GM08714 (cell line): ENCODE data around the gene STX18.

Experiments
- H3K4me3 ChIP-seq: fragments of 200-500 bp; sonication (Bioruptor generic); 2 replicates; pipeline ENCODE4 v1.5.1; 2014; ENCODE audit warnings: mild to moderate bottlenecking, low read length, inconsistent platforms
- ZNF274 ChIP-seq: IDR thresholded peaks from 2 replicates; pipeline ENCODE4 v1.6.1; 2012; ENCODE audit warnings: mild to moderate bottlenecking, low read depth, low read length

STX18 gene

DNA sequence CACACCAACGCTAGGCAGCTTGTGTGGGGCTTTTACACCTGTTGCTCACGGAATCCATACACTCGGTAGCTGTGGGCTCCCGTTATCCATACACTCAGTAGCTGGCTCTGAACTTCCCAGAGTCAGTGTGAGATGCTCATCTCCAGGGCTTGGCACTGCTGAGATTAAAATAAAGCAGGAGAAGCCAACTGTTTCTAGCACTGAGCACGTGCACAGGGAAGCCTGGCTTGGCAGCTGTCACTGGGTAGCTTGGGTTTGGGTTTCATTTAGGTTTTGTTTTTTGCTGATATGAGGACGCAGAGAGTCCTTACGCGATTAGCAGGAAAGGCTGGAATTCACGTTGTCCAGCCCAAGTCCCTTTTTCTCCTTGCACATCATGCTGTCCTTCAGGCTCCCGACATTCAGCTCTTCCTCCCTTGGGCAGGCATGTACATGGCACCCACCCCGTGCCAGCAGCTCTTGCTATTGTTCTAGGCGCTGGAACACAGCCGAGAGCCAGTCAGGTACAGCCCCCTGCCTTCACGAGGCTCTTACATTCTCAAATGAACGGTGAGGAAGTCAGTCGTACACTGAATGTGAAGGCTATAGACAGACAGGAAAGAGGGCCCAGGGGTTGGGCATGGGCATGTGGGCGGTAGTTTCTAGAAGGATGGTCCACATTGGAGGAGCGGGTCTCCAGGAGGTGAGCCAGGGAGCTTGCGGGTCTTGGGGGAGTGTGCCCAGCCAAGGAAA, 129.0 kb downstream of the STX18 start:
- H3K4me3 ChIP-seq: no peak overlapping the region
- no peak for TF ChIP-seq ZNF274

DNA sequence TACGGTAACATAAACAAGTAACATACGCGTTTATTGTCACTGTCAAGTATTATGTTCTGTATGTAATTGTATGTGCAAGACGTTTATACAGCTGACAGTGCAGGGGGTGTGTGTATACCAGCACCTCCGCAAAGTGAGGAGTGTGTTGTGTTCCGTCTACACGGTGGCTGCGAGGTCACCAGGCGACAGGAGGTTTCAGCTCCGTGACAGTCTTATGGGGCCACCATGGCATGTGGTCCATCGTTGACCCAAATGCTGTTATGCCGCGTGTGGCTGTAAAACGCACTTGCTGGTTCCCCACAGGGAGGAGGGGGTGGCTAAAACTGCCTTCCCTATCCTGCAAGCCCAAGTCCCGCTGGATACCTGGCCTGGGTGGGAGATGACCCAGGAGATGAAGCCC, 129.9 kb downstream of the STX18 start:
- H3K4me3 ChIP-seq: no peak overlapping the region
- TF ChIP-seq ZNF274: no peak

DNA sequence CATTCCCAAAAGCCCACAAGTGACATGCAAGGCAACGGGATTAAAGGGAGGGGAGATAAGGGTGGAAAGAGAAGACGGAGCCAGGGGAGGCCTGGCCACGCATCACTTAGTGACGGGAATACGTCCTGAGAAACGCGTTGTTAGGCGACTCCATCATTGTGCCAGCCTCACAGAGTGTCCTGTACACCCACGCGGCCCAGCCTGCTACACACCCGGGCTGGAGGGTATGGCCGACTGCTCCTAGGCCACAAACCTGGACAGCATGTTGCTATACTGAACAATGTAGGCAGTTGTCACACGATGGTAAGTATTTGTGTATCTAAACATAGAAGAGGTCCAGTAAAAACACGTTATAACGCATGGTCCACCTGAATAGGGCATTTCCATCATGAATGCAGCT, 131.6 kb downstream of the STX18 start:
- no peak overlapping the region for H3K4me3 ChIP-seq
- TF ChIP-seq ZNF274: no peak

DNA sequence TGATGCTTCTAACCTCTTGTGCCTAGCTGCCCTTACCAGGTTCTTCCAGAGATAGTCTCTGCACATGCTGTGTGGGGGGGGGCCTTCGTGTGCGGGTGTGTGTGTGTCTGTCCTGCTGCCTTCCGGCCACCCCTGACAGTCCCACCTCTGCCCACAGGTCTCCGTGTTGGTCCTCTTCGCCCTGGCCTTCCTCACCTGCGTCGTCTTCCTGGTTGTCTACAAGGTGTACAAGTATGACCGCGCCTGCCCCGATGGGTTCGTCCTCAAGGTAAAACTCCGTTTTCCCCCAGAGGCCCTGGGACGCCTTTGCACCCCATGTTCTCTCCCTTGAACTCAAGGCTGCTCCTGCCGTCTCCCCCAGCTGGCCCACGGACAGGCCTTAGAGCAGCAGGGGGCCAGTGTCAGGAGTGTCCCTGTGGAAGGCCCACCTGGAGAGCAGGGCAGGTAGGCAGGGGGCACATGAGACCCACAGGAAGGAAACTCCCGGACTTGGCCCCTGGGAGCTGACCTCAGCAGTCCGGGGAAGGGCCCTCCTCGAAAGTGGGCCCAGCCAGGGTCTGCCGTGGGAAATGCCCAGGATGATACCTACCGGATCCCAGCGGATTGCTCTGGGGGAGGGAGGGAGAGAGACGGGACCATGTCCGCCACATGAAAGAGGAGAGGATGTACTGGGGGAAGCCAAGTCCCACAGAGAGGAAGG, 132.3 kb downstream of the STX18 start:
- H3K4me3 ChIP-seq: no peak overlapping the region
- TF ChIP-seq ZNF274: no peak

DNA sequence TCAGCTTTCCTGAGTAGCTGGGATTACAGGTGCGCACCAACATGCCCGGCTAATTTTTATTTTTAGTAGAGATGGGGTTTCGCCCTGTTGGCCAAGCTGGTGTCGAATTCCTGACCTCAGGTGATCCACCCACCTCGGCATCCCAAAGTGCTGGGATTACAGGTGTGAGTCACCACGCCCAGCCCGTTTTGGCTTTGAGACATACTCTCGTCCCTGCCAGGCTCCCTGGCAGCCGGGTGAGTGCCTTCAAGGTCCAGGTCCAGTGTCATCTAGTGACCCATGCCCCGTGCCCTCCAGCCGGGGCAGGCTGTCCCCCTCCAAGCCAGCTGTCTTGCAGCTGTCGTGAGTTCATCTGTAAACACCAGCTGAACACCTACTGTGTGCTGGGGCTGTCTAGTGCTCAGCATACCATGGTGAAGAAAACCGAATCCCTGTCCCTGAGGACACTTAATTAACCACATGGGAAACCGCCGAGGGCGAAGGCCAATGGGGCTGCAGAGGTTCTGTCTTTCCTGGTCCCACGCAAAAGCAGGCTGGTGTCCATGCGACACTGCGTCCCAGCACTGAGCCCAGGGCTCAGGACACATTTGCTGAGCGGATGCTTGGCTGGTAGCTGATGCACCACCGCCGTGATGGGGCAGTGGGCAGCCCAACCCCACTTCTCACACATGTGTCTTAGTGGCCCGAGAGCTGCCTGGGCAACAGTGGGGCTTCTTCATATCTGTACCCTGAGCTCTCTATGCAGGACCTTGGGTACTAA, 133.1 kb downstream of the STX18 start:
- TF ChIP-seq ZNF274: no peak
- H3K4me3 ChIP-seq: no peak overlapping the region

DNA sequence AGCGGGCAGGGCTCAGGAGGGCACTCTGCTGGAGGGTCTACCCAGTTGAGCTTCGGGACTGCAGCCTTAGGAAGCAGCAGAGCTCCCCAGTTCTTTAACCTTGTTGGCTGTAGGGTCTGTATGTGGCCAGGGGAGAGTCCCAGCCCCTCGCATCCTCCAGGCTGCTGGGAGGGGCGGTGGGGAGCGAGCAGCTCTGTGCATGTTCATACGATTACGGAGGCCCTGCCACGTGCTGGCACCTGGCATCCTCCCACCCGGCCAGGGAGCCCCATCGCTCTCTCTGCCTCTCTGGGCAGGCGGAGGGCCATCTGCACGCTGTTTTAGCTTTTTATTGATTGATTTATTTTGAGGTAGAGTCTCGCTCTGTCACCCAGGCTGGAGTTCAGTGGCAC, 133.7 kb downstream of the STX18 start:
- no peak for TF ChIP-seq ZNF274
- H3K4me3 ChIP-seq: no peak overlapping the region

DNA sequence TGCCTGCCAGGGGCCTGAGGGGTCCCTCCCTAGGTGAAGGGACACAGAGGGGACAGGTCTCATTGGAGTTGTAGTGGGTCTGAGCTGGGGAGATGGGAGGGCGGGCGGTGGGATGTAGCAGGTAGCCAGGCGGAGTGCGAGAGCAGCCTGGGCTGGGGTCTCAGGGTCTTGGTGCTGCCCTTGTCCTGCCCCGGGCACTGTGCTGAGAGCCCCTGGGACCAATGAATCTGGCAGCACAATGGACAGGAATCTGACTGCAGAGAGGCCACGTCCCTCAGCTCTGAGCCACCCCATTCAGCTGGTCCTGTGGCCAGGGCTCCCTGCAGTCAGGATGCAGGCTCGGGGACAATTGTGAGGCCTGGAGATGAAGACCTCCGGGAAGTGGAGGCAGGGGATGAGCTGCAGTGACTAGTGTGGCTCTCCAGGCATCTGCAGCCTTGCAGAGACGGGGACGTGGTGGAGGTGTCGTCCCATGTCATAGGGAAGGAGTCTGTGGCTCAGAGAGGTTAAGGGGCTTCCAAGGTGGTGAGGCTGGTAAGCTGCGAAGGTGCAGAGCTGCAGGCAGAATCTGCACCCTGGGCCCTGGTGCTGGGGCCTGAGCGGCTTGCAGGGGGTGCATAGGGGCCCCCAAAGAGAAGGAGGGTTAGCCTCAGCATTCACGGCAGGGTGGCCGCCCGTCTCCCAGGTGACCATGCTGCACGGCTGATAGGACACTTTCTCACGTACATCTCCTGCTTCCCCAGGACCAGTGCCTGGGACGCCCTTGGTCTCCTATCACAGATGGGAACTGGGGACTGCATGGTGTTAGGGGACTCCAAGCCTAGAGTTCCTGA, 134.3 kb downstream of the STX18 start:
- H3K4me3 ChIP-seq: no peak overlapping the region
- no peak for TF ChIP-seq ZNF274

DNA sequence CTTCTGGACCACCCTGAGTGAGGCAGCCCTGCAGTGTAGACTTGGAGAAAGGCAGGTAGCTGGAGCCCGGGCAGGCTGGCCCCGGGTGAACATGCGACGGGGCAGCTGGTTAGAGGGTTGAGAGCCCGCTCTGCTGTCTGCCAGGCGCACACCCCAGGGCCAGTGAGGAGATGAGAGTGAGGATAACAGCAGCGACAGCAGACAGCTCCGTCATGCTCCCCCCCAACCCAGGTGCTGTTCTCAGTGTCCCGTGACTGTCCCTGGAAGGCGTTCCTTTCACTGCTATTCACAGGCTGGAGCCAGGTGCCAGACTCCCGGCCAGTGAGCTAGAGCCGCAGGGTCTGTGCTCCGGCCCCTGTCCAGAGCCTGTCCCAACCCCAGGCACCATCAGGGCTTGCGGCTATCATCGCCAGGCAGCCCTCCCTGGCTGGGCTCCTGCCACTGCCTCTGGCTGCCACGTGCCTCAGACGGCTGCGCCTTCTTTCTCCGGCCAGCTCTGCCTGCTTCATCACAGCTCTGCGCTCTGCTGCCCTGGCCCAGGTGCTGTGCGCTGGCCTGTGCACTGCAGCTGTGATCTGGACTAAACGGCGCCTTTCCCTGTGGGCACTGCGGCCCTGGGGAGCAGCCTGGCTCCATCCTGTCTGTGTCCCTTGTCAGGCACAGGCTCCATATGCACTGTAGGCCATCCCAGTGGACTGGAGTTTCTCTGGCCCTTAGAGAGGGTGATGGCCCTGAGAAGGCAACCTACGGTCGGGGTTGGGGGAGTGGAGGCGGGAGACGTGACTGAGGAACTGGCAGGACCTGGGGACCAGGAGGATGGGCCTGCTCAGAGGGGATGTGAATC, 135.2 kb downstream of the STX18 start:
- H3K4me3 ChIP-seq: no peak overlapping the region
- TF ChIP-seq ZNF274: no peak

DNA sequence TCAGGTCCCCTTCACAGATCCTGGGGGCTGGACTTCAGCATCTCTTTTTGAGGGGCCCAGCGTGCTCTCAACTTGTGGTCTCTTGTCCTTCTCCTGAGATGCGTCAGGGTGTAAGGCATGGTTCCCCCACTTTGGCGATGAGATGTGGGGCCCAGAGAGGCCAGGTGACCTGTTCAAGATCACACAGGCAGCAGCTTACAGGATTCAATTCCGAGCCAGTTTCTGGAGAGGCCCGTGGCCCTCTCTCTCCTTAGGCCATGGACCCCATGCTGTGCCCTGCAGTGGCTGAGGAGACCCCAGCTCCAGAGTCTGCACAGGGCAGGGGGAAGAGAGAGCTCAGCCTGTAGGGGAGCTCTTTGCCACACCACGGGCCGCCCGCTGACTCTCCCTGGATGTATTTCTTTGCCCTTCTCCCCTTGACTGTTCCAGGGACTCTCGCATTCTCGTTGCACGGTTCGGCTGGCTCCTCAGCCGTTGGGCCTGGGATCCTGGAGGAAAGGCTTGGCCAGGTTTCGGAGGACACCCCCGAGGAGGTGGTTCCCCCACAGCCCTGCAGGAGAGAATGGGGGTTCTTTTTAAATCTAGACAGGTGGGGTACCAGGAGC, 136.4 kb downstream of the STX18 start:
- no peak overlapping the region for H3K4me3 ChIP-seq

DNA sequence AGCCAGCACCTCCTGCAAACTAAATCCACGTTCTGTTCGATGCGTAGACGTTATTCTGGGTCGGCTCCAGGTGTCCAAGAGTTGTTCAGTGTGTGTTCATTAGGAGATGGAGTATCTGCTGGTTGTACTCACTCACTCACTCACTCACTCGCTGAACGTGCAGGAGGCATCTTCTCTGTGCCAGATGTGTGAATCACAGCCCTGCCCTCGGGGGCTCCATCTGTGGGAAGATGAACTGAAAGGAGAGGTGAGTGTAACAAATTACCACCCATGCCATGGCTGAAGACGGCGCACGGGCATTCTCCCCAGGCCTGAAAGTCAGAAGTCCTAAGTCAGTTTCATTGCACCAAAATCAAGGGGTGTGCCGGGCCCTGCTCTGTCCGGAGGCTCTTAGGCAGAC, 138.9 kb downstream of the STX18 start:
- H3K4me3 ChIP-seq: no peak overlapping the region

More for the DNA sequence above, 136.4 kb downstream of the STX18 start:
- no peak for TF ChIP-seq ZNF274

DNA sequence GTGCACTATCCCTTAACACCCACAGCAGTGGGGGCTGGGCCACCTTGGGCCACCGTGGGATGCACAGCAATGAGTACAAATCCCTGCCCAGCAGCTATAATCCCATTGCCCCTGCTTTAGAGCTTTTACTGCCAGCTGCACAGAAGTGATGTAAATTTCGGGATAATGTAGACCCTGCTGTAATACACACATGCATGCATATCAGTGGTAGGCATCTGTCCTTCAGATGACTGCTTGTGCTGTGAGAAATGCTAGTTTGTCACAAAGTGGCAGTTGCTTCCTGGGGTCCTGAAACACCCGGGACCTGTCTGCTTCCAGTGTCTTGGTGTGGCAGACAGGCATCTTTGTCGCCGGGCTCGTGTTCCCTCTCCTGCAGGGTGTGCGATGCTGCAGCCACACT, 140.8 kb downstream of the STX18 start:
- TF ChIP-seq ZNF274: no peak

More for the DNA sequence above, 138.9 kb downstream of the STX18 start:
- TF ChIP-seq ZNF274: no peak

DNA sequence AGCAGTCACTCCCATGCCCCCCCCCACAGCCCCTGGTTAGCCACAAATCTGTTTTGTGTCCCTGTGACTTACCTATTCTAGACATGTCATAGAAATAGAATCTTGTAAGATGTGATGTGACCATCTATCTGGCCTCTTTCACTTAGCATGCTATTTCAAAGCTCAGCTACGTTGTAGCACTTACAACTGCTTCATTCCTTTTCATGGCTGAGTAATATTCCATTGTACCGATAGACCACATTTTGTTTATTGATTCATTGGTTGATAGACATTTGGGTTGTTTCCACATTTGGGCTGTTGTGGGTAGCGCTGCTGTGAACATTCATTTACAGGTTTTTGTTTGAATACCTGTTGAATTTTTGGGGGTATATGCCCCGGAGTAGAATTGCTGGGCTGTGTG, 143.4 kb downstream of the STX18 start:
- no peak overlapping the region for H3K4me3 ChIP-seq
- no peak for TF ChIP-seq ZNF274

More for the DNA sequence above, 140.8 kb downstream of the STX18 start:
- H3K4me3 ChIP-seq: no peak overlapping the region

DNA sequence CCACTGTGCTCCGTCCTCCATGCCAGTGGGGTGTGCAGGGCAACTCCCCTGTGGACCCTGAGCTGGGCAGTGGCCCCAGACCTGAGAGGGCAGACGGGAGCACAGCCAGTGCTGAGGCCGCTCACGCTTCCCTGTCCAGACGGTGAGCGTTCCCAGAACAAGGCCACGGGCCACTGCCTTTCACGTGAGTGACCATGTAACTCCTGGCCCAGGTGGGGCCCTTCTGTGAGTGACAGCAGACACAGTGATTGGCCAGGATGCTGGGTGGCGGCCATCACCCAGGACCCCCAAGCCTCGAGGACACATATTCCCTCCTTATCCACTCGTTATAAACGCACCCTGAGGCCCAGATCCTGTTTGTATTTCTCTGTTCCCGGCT, 144.4 kb downstream of the STX18 start:
- TF ChIP-seq ZNF274: no peak
- H3K4me3 ChIP-seq: no peak overlapping the region
